Ascending aorta (tissue), 2 donors: Measurements from ENCODE around the gene RXRG. TPM values are rescaled to one million over a fixed set of nuclear protein-coding genes. Genes with fewer than 3 reads are reported as not detected.
"Not testable (repeated sequence)": the region's sequence is repeated elsewhere in the genome, so short reads cannot be mapped to it uniquely, and the experiment has no call there.

Source experiments
- DNase-seq, 2 donors: peaks; one replicate each; pipeline ENCODE4 v3.0.0-alpha.2; 2019; ENCODE audit warnings: low spot score in 2 of 2
- H3K27ac ChIP-seq, 2 donors: fragments of 200-600 bp; sonication (generic); one replicate each; pipeline ENCODE4 v1.5.1; 2016 to 2017; ENCODE audit warnings: mild to moderate bottlenecking in 1 of 2
- H3K27me3 ChIP-seq: fragments of 200-600 bp; sonication (generic); one replicate; pipeline ENCODE4 v1.5.1; 2017
- H3K36me3 ChIP-seq, 2 donors: fragments of 200-600 bp; sonication (generic); one replicate each; pipeline ENCODE4 v1.5.1; 2016
- H3K4me1 ChIP-seq, 2 donors: fragments of 200-600 bp; sonication (generic); one replicate each; pipeline ENCODE4 v1.5.1; 2016 to 2017; ENCODE audit warnings: mild to moderate bottlenecking in 1 of 2
- H3K4me3 ChIP-seq, 2 donors: fragments of 200-600 bp; sonication (generic); one replicate each; pipeline ENCODE4 v1.5.1; 2016 to 2017; ENCODE audit warnings: mild to moderate bottlenecking in 1 of 2
- H3K9me3 ChIP-seq, 2 donors: fragments of 200-600 bp; sonication (generic); one replicate each; pipeline ENCODE4 v1.5.1; 2016
- intact Hi-C: fragments of 100-400 bp; cut with DNase I; formaldehyde crosslinking; loops from one replicate; pipeline ENCODE4 v1.15.1; 2023
- total RNA-seq: library from RNA; depleted of rRNA; stranded (reverse); fragments of >200 nt; gene quantifications from one replicate; pipeline ENCODE4 v1.1.0, GENCODE V29; 2016
- TF ChIP-seq, protein P1 (sequence below), 3 experiments: fragments of 200-600 bp in 2 of 3; fragments of 450-650 bp in 1 of 3; sonication (generic) in 2 of 3; IDR thresholded peaks; one replicate each; pipeline ENCODE4 v1.5.1; 2016 to 2019; ENCODE audit warnings: antibody characterized with exemption in 3 of 3, mild to moderate bottlenecking in 1 of 3, moderate library complexity in 1 of 3

The RXRG gene
- total RNA-seq, 1 donor from 2014 or later, result not detected

DNA sequence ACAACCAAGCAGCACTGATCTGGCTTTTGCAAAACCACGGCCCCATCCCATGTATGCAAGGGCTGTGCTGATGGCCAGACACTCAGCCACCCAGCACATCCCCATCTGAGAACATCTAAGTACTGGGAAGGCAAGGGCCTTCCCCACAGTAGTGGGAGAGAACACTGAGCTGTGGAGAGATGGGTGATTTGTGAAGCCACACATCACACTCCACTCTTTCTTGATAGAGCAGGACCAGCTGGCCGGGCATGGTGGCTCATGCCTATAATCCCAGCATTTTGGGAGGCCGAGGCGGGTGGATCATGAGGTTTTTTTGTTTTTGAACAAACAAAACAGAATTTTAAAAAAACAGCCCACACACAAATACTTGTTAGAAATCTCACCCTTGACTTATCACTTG, 28.2 kb upstream of the RXRG start:
- intact Hi-C loops, result no loop called here
- DNase-seq, result no peak
- H3K27ac ChIP-seq, result no peak overlapping the region
- no peaks in the 10 kb centered on the region for H3K36me3 ChIP-seq
- H3K4me3 ChIP-seq, result no peak overlapping the region
- H3K4me1 ChIP-seq, result no peaks in the 10 kb centered on the region
- no peaks in the 10 kb centered on the region for H3K27me3 ChIP-seq
- no peaks in the 10 kb centered on the region for H3K9me3 ChIP-seq
- TF ChIP-seq, protein P1, sequence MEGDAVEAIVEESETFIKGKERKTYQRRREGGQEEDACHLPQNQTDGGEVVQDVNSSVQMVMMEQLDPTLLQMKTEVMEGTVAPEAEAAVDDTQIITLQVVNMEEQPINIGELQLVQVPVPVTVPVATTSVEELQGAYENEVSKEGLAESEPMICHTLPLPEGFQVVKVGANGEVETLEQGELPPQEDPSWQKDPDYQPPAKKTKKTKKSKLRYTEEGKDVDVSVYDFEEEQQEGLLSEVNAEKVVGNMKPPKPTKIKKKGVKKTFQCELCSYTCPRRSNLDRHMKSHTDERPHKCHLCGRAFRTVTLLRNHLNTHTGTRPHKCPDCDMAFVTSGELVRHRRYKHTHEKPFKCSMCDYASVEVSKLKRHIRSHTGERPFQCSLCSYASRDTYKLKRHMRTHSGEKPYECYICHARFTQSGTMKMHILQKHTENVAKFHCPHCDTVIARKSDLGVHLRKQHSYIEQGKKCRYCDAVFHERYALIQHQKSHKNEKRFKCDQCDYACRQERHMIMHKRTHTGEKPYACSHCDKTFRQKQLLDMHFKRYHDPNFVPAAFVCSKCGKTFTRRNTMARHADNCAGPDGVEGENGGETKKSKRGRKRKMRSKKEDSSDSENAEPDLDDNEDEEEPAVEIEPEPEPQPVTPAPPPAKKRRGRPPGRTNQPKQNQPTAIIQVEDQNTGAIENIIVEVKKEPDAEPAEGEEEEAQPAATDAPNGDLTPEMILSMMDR (IDR thresholded peaks at IDR 0.05), result no peak

DNA sequence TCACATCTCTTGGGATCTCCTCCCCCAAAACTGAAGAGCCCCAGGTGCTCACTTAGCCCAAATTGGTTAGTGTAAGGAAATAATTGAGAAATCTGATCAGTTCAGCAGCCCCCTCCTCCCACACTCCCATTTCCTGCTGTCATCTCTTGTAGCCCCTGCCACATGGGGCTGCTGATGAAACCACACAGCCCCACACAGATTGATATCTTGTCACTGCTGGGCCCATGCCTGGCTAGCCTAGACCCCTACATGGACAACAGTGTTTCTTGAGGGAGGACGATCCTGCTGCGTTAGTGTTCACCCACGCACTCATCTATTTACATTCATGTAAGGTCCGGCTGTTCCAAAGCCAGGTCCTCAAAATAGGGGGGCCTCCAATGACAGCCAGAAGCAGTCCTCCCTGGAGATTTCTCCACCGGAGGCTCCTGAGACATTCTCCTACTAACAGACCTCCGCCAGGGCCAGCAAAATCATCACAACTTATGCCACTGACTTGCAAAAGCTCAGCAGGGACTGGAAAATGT, 23.9 kb upstream of the RXRG start:
- no peaks in the 10 kb centered on the region for H3K9me3 ChIP-seq
- H3K27me3 ChIP-seq, result no peaks in the 10 kb centered on the region
- no peak overlapping the region for H3K27ac ChIP-seq
- intact Hi-C loops, result no loop called here
- no peak overlapping the region for H3K4me3 ChIP-seq
- no peaks in the 10 kb centered on the region for H3K4me1 ChIP-seq
- no peak for DNase-seq
- H3K36me3 ChIP-seq, result no peaks in the 10 kb centered on the region
- TF ChIP-seq, protein P1 (IDR thresholded peaks at IDR 0.05), result no peak

DNA sequence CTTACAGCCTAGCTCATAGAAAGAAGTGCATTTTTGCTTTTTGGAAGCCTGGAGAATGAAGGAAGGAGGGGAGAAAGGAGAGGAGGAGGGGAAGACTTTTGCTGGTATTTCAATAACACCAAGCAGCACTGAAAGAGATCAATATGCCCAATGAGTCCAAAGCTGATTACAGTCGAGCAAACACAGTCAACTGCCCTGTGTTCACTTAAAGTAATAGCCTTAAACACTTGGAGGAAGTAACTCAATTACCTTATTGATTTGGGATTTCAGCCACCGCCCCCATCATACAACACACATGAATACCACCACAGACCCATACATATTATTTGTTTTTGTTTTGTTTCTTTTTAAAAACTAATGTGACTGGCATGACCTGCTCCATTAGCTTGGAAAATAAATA, 23.3 kb upstream of the RXRG start:
- Histone ChIP-seq H3K9me3 (no peaks in the 10 kb centered on the region), H3K27ac (no peak overlapping the region), H3K4me1 (no peaks in the 10 kb centered on the region), H3K27me3 (no peaks in the 10 kb centered on the region), H3K36me3 (no peaks in the 10 kb centered on the region), H3K4me3 (no peak overlapping the region)
- TF ChIP-seq, protein P1 (IDR thresholded peaks at IDR 0.05), result no peak
- DNase-seq, result no peak
- intact Hi-C loops, result no loop called here

DNA sequence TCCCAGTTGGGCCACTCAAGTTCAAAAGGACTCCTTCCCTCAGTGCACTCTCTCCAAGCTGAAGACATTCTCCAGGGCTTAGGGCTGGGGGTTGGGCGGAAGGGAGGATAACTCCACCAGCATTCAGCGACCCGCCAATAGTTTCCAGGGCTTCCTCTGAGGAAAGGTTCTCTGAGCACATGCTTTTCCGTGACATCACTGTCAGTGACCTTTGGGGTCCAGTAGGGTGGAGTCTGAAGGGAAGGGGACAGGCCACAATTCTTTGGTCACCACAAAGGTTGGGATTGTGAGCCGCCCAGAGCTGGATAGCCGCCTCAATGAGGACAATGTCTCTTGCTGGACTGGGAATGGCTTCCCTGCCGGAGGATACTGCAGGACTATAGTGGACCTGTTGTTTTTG, 22.8 kb upstream of the RXRG start:
- no peaks in the 10 kb centered on the region for H3K9me3 ChIP-seq
- no peaks in the 10 kb centered on the region for H3K27me3 ChIP-seq
- intact Hi-C loops, result no loop called here
- TF ChIP-seq, protein P1 (IDR thresholded peaks at IDR 0.05), result no peak
- no peaks in the 10 kb centered on the region for H3K36me3 ChIP-seq
- DNase-seq, result no peak
- H3K4me1 ChIP-seq, result no peaks in the 10 kb centered on the region
- H3K27ac ChIP-seq, result no peak overlapping the region
- H3K4me3 ChIP-seq, result no peak overlapping the region

DNA sequence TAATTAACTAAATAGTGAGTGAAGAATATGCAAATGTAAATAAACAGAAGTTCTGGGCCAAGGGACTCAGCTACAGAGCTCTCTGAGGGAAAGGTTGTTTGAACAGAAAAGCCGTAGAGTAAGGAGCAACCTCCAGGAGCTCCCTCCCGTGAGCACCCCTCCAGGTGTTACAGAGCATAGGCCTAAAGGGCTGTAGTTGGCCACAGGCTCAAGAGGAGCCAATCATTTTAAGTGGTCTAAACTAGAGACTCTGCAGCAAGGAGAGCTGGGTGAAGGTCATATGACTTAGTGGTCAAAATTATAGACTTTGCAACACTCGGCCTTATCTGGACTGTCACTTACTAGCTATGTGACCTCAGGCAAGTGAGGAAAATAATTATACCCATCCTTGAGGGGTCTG, 19.1 kb upstream of the RXRG start:
- H3K36me3 ChIP-seq, result no peaks in the 10 kb centered on the region
- no peak overlapping the region for H3K27ac ChIP-seq
- no peaks in the 10 kb centered on the region for H3K4me1 ChIP-seq
- no peaks in the 10 kb centered on the region for H3K9me3 ChIP-seq
- no peak overlapping the region for H3K4me3 ChIP-seq
- TF ChIP-seq, protein P1 (IDR thresholded peaks at IDR 0.05), result no peak
- intact Hi-C loops, result no loop called here
- H3K27me3 ChIP-seq, result no peaks in the 10 kb centered on the region
- DNase-seq, result no peak

DNA sequence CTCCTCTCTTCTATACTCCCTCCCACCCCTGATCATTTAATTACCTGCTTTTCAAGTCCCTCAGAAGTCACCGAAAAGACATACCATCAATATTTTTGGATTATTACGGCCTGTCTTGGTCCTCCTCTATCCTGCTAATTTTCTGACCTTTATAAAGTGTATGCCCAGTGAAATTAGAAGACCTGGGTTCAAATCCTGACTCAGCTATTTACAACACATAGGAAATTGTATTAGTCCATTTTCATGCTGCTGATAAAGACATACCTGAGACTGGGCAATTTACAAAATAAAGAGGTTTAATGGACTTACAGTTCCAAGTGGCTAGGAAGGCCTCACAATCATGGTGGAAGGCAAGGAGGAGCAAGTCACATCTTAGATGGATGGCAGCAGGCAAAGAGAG, 14.8 kb upstream of the RXRG start:
- not testable (repeated sequence) for H3K27ac ChIP-seq, H3K9me3 ChIP-seq, DNase-seq

More for the DNA sequence above, 14.8 kb upstream of the RXRG start:
- H3K4me1 ChIP-seq, H3K36me3 ChIP-seq, intact Hi-C loops, H3K4me3 ChIP-seq, H3K27me3 ChIP-seq: not testable (repeated sequence)
